Measurements from ENCODE around the gene CCDC97.

GRCh38 chr19:41373993-41374392 is 64.0 kb downstream of the CCDC97 start:
- TF ChIP-seq CTCF (conservative IDR thresholded peaks at IDR 0.05 in 1 of 2, IDR thresholded peaks at IDR 0.05 in 1 of 2; ENCODE audit: extremely low read depth in 1 of 2, insufficient read depth in 1 of 2, low read depth in 1 of 2, low read length in 2 of 2) (no peak), EZH2 (IDR thresholded peaks at IDR 0.05; ENCODE audit: borderline replicate concordance, low read length) (no peak)
